ENCODE measurements around the gene CDK5RAP2. TPM values are rescaled to one million over a fixed set of nuclear protein-coding genes. Genes with fewer than 3 reads are reported as not detected.
A peak's percentile ranks its signal among the peaks of the same experiment; 100 is the strongest.

Gene CDK5RAP2
- total and polyA plus RNA-seq, 10 donors: 19.5 to 93.7 (median 61.9) TPM

DNA sequence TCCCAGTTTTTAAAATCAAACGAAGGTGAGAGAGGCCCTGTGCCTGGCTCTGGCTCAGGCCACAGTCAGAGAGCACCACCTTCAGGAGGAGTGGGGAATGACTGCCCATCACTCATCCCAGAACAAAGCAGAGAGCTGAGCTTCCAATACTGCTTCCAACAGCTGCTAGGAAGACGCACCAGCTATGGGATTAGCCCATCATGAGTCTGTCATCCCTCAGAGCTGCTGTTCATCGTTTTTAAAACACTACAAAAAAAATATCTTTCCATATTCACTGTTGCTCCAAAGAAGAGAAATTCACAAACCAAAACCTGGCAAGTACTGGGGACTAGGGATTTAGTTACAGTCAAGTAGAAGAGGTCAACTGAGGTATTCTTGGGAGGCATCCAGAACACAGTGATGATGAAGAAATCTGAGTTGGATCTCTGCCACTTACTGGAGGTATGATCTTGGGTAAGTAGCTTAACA, 102.4 kb downstream of the CDK5RAP2 start:
- TF ChIP-seq POLR2AphosphoS5 (IDR thresholded peaks at IDR 0.05): no peak
- TF ChIP-seq, protein P1, sequence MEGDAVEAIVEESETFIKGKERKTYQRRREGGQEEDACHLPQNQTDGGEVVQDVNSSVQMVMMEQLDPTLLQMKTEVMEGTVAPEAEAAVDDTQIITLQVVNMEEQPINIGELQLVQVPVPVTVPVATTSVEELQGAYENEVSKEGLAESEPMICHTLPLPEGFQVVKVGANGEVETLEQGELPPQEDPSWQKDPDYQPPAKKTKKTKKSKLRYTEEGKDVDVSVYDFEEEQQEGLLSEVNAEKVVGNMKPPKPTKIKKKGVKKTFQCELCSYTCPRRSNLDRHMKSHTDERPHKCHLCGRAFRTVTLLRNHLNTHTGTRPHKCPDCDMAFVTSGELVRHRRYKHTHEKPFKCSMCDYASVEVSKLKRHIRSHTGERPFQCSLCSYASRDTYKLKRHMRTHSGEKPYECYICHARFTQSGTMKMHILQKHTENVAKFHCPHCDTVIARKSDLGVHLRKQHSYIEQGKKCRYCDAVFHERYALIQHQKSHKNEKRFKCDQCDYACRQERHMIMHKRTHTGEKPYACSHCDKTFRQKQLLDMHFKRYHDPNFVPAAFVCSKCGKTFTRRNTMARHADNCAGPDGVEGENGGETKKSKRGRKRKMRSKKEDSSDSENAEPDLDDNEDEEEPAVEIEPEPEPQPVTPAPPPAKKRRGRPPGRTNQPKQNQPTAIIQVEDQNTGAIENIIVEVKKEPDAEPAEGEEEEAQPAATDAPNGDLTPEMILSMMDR (IDR thresholded peaks at IDR 0.05 in 8 of 11, conservative IDR thresholded peaks at IDR 0.05 in 3 of 11): peak in 10 of 11 experiments; percentile 47 to 84 (median 66)
- DNase-seq: no peak
- H3K4me1 ChIP-seq: peaks cover 0 to 55% (median 7%) of the 10 kb centered on the region in 6 donors
- 40 to 50% (median 44%) methylated on average over 3 of the region's 3 CpGs for WGBS, 5 donors
- H3K36me3 ChIP-seq: peaks cover 0 to 90% (median 28%) of the 10 kb centered on the region in 6 donors
- H3K27me3 ChIP-seq (replicated peaks in 1 of 7): no peaks in the 10 kb centered on the region
- H3K4me3 ChIP-seq: no peak overlapping the region
- peak overlapping the region in 1 of 8 donors; percentile 11 for H3K27ac ChIP-seq
- no peaks in the 10 kb centered on the region for H3K9me3 ChIP-seq
- intact Hi-C loops (cut with DNase I; ENCODE audit: low total_unique reads): no loop called here

DNA sequence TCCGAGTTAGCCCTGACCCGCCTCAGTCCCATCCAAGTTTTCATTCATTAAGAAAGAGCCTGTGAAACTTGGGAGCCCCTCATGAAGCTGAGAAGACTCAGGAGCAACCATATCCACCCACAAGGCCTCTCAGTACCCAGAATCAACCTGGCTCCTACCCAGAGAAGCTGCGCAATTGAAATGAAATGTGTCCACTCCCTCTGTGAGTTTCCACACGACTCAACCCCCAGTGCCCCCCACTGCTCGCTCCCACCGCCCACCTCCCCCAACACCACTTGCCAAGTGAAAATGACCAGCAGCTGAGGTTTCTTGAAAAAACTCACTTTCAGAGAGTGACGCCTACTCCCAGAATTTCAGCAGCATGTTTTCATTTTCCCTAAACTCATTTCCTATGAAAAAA, 104.6 kb downstream of the CDK5RAP2 start:
- peak overlapping the region in 7 of 8 donors; percentile 37 to 88 (median 86) for H3K27ac ChIP-seq
- H3K4me1 ChIP-seq: peaks cover 0 to 44% (median 7%) of the 10 kb centered on the region in 6 donors
- H3K27me3 ChIP-seq (replicated peaks in 1 of 7): no peaks in the 10 kb centered on the region
- intact Hi-C loops (cut with DNase I; ENCODE audit: low total_unique reads): no loop called here
- no peak for TF ChIP-seq POLR2A (IDR thresholded peaks at IDR 0.05)
- TF ChIP-seq POLR2AphosphoS5 (IDR thresholded peaks at IDR 0.05): no peak
- TF ChIP-seq, protein P1 (IDR thresholded peaks at IDR 0.05 in 8 of 11, conservative IDR thresholded peaks at IDR 0.05 in 3 of 11): no peak
- no peak overlapping the region for H3K4me3 ChIP-seq
- no peak for DNase-seq
- no peaks in the 10 kb centered on the region for H3K9me3 ChIP-seq
- WGBS, 5 donors: 73 to 91% (median 76%) methylated on average over 7 of the region's 7 CpGs
- peaks cover 0 to 90% (median 39%) of the 10 kb centered on the region in 6 donors for H3K36me3 ChIP-seq

DNA sequence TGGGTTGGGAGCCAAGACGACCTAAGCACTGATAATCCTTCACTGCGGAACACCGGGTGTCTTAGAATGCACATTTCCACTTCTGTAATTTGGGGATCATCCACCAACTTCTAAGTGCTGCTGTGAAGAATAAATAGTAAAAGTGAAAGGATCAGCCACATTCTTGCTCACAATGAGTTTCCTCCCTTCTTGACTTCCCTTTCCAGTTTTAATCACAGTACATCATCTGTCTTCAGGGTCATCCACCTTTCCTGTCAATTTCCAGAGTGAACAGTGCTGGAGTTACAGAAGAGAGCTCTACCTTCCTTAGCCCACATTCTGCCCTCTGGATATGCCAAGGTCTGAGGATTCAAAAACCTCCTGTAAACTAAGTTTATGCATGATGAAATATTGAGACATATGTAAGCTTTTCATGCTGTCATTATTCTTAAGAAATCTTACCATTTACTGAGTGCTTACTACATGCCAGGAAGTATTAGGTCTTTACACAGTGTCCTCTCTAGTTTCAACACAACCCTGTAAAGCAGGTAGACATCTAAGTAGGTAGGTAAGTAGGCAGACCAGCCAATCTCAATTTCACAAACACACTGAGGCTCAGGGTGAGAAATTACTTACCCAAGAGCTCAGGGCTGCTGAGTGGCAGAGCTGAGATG, 105.2 kb downstream of the CDK5RAP2 start:
- H3K4me3 ChIP-seq: peak overlapping the region in 1 of 8 donors; percentile 14
- no peak for DNase-seq
- peak overlapping the region in 7 of 8 donors; percentile 37 to 88 (median 86) for H3K27ac ChIP-seq
- H3K9me3 ChIP-seq: no peaks in the 10 kb centered on the region
- H3K36me3 ChIP-seq: peaks cover 0 to 91% (median 42%) of the 10 kb centered on the region in 6 donors
- H3K27me3 ChIP-seq (replicated peaks in 1 of 7): no peaks in the 10 kb centered on the region
- intact Hi-C loops (cut with DNase I; ENCODE audit: low total_unique reads): no loop called here
- peaks cover 0 to 44% (median 7%) of the 10 kb centered on the region in 6 donors for H3K4me1 ChIP-seq
- TF ChIP-seq POLR2AphosphoS5 (IDR thresholded peaks at IDR 0.05): no peak
- TF ChIP-seq POLR2A (IDR thresholded peaks at IDR 0.05): no peak
- TF ChIP-seq, protein P1 (IDR thresholded peaks at IDR 0.05 in 8 of 11, conservative IDR thresholded peaks at IDR 0.05 in 3 of 11): no peak
- WGBS, 5 donors: 22 to 51% (median 28%) methylated on average over 3 of the region's 3 CpGs

DNA sequence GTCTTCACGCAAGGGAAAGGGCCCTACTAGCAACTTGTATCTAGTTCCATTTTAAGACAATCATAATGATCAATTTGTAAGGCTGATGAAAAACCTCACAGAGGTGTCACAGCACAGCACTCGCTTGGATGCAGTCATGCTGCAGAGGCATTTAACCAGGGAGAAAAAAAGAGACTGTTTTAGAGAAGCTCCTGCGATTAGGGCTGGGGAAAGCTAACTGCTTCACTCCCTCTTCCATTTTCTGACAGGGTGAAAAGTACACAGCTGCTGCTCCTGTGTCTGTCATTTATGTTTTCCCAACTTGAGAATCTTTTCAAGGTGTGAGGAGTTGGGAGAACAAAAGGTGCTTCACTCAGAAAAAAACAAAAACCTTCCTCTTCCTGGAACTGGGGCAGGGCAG, 106.4 kb downstream of the CDK5RAP2 start:
- Histone ChIP-seq H3K27me3 (replicated peaks in 1 of 7) (no peaks in the 10 kb centered on the region), H3K4me1 (peaks cover 0 to 44% (median 7%) of the 10 kb centered on the region in 6 donors), H3K36me3 (peaks cover 0 to 100% (median 46%) of the 10 kb centered on the region in 6 donors), H3K27ac (peak overlapping the region in 6 of 8 donors; percentile 53 to 88 (median 86)), H3K4me3 (no peak overlapping the region), H3K9me3 (no peaks in the 10 kb centered on the region)
- TF ChIP-seq POLR2A (IDR thresholded peaks at IDR 0.05): no peak
- TF ChIP-seq, protein P1 (IDR thresholded peaks at IDR 0.05 in 8 of 11, conservative IDR thresholded peaks at IDR 0.05 in 3 of 11): no peak
- no peak for TF ChIP-seq POLR2AphosphoS5 (IDR thresholded peaks at IDR 0.05)
- no peak for DNase-seq
- WGBS, 5 donors: 91 to 100% (median 98%) methylated on average over 3 of the region's 3 CpGs
- intact Hi-C loops (cut with DNase I; ENCODE audit: low total_unique reads): no loop called here

All from spleen (tissue), 11 donors.